Lung (tissue), 12 donors: ENCODE measurements around the gene CACNA1I. TPM values are rescaled to one million over a fixed set of nuclear protein-coding genes. Genes with fewer than 3 reads are reported as not detected.

Experiments
- ATAC-seq: fragments of 200-7000 bp; cut with Tn5 transposase; one replicate; pipeline ENCODE4 v1.9.1; 2020; ENCODE audit warnings: moderate number of reproducible peaks; ENCODE audit not compliant: insufficient read depth, low FRiP score
- DNase-seq, 3 donors: peaks; one replicate each; pipeline ENCODE4 v3.0.0-alpha.2; 2013 to 2017
- H3K27ac ChIP-seq, 2 donors: one replicate each; pipeline ENCODE4 v1.5.1; 2013; ENCODE audit warnings: mild to moderate bottlenecking in 2 of 2, moderate library complexity in 2 of 2, control low read depth in 1 of 2, inconsistent platforms in 1 of 2, low read depth in 1 of 2, low read length in 1 of 2
- H3K27me3 ChIP-seq, 3 donors: one replicate each; pipeline ENCODE4 v1.5.1; 2013; ENCODE audit warnings: low read length in 2 of 3; ENCODE audit not compliant: control insufficient read depth in 3 of 3, insufficient read depth in 3 of 3
- H3K36me3 ChIP-seq, 4 donors: one replicate each; pipeline ENCODE4 v1.5.1; 2013; ENCODE audit warnings: low read length in 4 of 4, mild to moderate bottlenecking in 1 of 4, moderate library complexity in 1 of 4; ENCODE audit not compliant: control insufficient read depth in 4 of 4, insufficient read depth in 4 of 4
- H3K4me1 ChIP-seq, 5 donors: one replicate each; pipeline ENCODE4 v1.5.1; 2013; ENCODE audit warnings: low read length in 5 of 5, mild to moderate bottlenecking in 2 of 5, moderate library complexity in 1 of 5; ENCODE audit not compliant: control insufficient read depth in 5 of 5, insufficient read depth in 5 of 5
- H3K4me3 ChIP-seq: one replicate; pipeline ENCODE4 v1.5.1; 2013; ENCODE audit warnings: mild to moderate bottlenecking, control low read depth, moderate library complexity
- H3K9ac ChIP-seq, 2 donors: one replicate each; pipeline ENCODE4 v1.5.1; 2013; ENCODE audit warnings: low read length in 2 of 2, control low read depth in 1 of 2; ENCODE audit not compliant: insufficient read depth in 1 of 2
- H3K9me3 ChIP-seq, 4 donors: one replicate each; pipeline ENCODE4 v1.5.1; 2013; ENCODE audit warnings: low read length in 3 of 4, mild to moderate bottlenecking in 1 of 4, moderate library complexity in 1 of 4; ENCODE audit not compliant: control insufficient read depth in 4 of 4, insufficient read depth in 3 of 4
- CTCF ChIP-seq: IDR thresholded peaks from 2 replicates; pipeline ENCODE4 v1.5.1; 2012; ENCODE audit warnings: mild to moderate bottlenecking; ENCODE audit errors: control extremely low read depth, extremely low read depth
- WGBS, 2 donors: extraction: QIAGEN DNeasy Blood & Tissue Kit; methylation state at CpG; one replicate each; pipeline ENCODE4 v1.1.7; 2013; 5-methylcytosine and 5-hydroxymethylcytosine counted together
- polyA plus RNA-seq, 2 donors: library from polyadenylated mRNA; stranded (reverse); fragments of 200-250 nt; gene quantifications; one replicate each; pipeline ENCODE4 v1.2.1, GENCODE V29; 2013
- total RNA-seq, 2 donors: library from RNA; depleted of rRNA in 1 of 2; stranded (reverse); fragments of >200 nt in 1 of 2; gene quantifications; one replicate each; pipeline ENCODE4 v1.2.1, GENCODE V29; 2014 to 2021
- donor health status: control.
- donor health status: control.
- donor health status: Bipolar disorder and iron deficiency.
- donor health status: healthy.
- donor health status: DM: yes; HTN: yes; CAD: no.

Gene CACNA1I
- total and polyA plus RNA-seq, 4 donors, result 0.07 to 0.22 (median 0.16) TPM

DNA sequence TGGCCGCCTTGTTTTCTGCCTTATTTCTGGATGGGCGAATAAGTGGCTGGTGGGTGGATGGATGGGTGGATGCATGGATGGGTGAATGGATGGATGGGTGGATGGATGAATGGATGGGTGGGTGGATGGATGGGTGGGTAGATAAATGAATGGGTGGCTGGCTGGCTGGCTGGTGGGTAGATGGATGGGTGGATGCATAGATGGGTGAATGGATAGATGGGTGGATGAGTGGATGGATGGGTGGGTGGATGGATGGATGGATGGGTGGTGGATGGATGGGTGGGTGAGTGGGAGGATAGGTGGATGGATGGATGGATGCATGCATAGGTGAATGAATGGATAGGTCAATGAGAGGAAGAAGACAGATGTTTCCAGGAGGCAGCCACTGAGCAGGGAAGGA, 98.9 kb downstream of the CACNA1I start:
- 95% methylated on average over 2 of the region's 2 CpGs for WGBS, 2 donors
- no peak for TF ChIP-seq CTCF
- DNase-seq (no peak), ATAC-seq (no peak)
- Histone ChIP-seq H3K27me3 (peaks cover 0 to 13% (median 0%) of the 10 kb centered on the region in 3 donors), H3K9me3 (peaks cover 0 to 54% (median 5%) of the 10 kb centered on the region in 4 donors), H3K4me3 (no peak overlapping the region), H3K36me3 (no peaks in the 10 kb centered on the region), H3K27ac (no peak overlapping the region), H3K4me1 (no peaks in the 10 kb centered on the region), H3K9ac (no peak overlapping the region)

DNA sequence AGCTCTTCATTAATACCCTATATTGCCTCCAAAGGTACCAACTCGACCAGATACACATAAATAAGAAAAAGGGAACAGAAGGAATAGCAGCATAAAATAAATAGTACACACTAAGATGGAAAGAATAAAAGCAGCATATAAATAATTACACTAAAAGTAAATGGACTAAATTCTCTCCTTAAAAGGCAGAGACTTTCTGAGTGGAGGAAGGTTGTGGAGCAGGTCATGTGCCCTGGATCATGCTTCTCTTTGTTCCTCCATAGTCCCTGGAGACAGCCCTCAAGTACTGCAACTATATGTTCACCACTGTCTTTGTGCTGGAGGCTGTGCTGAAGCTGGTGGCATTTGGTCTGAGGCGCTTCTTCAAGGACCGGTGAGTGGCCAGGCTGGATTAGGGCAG, 101.4 kb downstream of the CACNA1I start:
- Histone ChIP-seq H3K9ac (no peak overlapping the region), H3K4me3 (no peak overlapping the region), H3K36me3 (no peaks in the 10 kb centered on the region), H3K4me1 (no peaks in the 10 kb centered on the region), H3K27ac (no peak overlapping the region), H3K27me3 (peaks cover 0 to 16% (median 0%) of the 10 kb centered on the region in 3 donors), H3K9me3 (peaks cover 0 to 54% (median 5%) of the 10 kb centered on the region in 4 donors)
- no peak for TF ChIP-seq CTCF
- ATAC-seq, result no peak
- WGBS, 2 donors, result 94 to 98% methylated on average over 3 of the region's 3 CpGs
- DNase-seq, result no peak

DNA sequence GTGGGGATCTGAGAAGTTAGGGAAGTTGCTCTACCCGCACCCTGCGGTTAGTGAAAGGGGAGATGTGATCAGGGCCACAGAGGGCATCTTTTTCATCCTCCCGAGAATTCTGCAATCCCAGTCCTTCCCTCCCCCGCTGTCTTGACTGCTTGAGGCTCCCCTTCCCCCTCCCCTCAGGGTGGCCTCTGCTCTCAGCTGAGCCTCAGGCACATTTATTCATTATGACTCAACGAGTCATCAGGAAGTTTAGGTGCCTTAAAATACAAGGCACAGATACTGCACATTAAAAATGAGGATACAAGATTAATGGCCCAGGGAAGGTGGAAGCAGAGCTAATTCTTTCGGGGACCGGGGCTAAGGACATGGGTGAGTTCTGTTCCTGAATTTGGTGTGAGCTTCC, 104.0 kb downstream of the CACNA1I start:
- TF ChIP-seq CTCF, result no peak
- H3K36me3 ChIP-seq, result no peaks in the 10 kb centered on the region
- ATAC-seq, result no peak
- no peak overlapping the region for H3K27ac ChIP-seq
- H3K4me3 ChIP-seq, result no peak overlapping the region
- WGBS, 2 donors, result 66 to 69% methylated on average over 7 of the region's 7 CpGs
- peaks cover 0 to 39% (median 4%) of the 10 kb centered on the region in 4 donors for H3K9me3 ChIP-seq
- no peak overlapping the region for H3K9ac ChIP-seq
- H3K4me1 ChIP-seq, result no peaks in the 10 kb centered on the region
- DNase-seq, result no peak
- H3K27me3 ChIP-seq, result peaks cover 0 to 13% (median 0%) of the 10 kb centered on the region in 3 donors

DNA sequence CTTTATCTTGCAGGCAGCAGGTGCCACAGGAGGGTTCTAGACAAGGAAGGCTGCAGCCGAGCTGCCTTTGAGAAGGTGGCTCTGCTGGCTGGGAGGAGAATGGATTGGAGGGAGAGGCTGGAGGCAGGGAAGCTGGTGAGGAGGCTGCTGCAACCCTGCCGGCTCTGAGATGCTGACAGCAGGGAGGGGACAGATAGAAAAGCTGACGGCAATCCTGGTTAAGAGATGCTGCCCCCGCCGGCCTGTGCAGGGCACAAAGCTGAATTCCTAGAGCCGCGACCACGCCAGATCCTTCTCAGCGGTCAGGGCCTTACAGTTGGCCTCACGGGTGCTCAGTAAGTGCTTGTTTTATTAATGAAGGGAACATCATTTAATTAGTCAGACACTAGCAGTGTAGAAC, 105.4 kb downstream of the CACNA1I start:
- no peak for DNase-seq
- WGBS, 2 donors, result 58 to 71% methylated on average over 10 of the region's 10 CpGs
- Histone ChIP-seq H3K27ac (no peak overlapping the region), H3K36me3 (no peaks in the 10 kb centered on the region), H3K9ac (no peak overlapping the region), H3K4me1 (no peaks in the 10 kb centered on the region), H3K4me3 (no peak overlapping the region), H3K27me3 (peaks cover 0 to 13% (median 0%) of the 10 kb centered on the region in 3 donors), H3K9me3 (peaks cover 0 to 26% (median 4%) of the 10 kb centered on the region in 4 donors)
- ATAC-seq, result no peak
- TF ChIP-seq CTCF, result no peak
